SK-N-SH treated with all-trans-retinoic acid at 6 μM for 48 hours (cell line): Measurements from ENCODE around the gene PCDHGA12.

Experiments used
- ARNTL ChIP-seq: fragments of 450-650 bp; formaldehyde crosslinking; IDR thresholded peaks from 2 replicates; pipeline ENCODE4 v1.5.0; 2020; ENCODE audit warnings: low read depth, mild to moderate bottlenecking, moderate library complexity, borderline replicate concordance
- BACH2 ChIP-seq: fragments of 250-450 bp; sonication (Bioruptor Pico); IDR thresholded peaks from 2 replicates; pipeline ENCODE4 v1.9.0; 2021; ENCODE audit warnings: mild to moderate bottlenecking, borderline replicate concordance
- RARB ChIP-seq: fragments of 250-450 bp; sonication (Bioruptor Pico); IDR thresholded peaks from 2 replicates; pipeline ENCODE4 v1.8.0; 2021; ENCODE audit warnings: mild to moderate bottlenecking, moderate library complexity
- TCF4 ChIP-seq: fragments of 250-450 bp; sonication (Bioruptor Pico); IDR thresholded peaks from 2 replicates; pipeline ENCODE4 v1.8.0; 2021; ENCODE audit warnings: mild to moderate bottlenecking, moderate library complexity, borderline replicate concordance

DNA sequence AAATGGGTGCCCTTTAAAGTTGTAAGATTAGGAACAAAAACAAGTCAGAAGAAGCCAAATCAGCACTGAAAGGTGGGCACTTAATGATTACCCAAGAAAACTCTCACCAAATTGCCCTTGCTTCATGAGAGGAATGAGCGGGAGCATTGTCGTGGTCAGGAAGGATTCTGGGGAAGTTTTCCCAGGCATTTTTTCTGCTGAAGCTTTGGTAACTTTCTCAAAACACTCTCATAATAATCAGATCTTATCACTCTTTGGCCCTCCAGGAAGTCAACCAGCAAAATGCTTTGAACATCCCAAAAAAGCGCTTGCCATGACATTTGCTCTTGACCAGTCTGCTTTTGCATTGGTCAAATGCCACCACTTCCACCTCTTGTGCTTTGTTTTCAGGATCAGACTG, 35.0 kb downstream of the PCDHGA12 start:
- no peak for TF ChIP-seq RARB (CRISPR knock-in tag)
- no peak for TF ChIP-seq TCF4 (CRISPR knock-in tag)
- no peak for TF ChIP-seq ARNTL (CRISPR knock-in tag)
- no peak for TF ChIP-seq BACH2 (CRISPR knock-in tag)
